ENCODE results near the gene WNT5B. TPM values are rescaled to one million over a fixed set of nuclear protein-coding genes. Genes with fewer than 3 reads are reported as not detected.

WNT5B gene
- total RNA-seq, 1 donor = 59.0 TPM

GRCh38 chr12:1695886-1696670 lies 67.0 kb downstream of the WNT5B start:
- H3K79me2 ChIP-seq (ENCODE audit: insufficient read depth, low read length) = peaks cover 90% of the 10 kb centered on the region
- H4K20me1 ChIP-seq (ENCODE audit: insufficient read depth, low read length) = peaks cover 37% of the 10 kb centered on the region
- H3K4me2 ChIP-seq (ENCODE audit: insufficient read depth, low read length) = peak overlapping the region; percentile 23
- no peak for TF ChIP-seq CTCF (IDR thresholded peaks at IDR 0.05; ENCODE audit: extremely low read depth, low read depth, low read length)
- no peaks in the 10 kb centered on the region for H3K36me3 ChIP-seq (ENCODE audit: insufficient read depth, low read length)
- H3K27me3 ChIP-seq (ENCODE audit: insufficient read depth, low read length) = no peaks in the 10 kb centered on the region
- peaks cover 12% of the 10 kb centered on the region for H3K4me1 ChIP-seq (ENCODE audit: insufficient read depth, low read length)
- H2AFZ ChIP-seq (ENCODE audit: low read length) = no peak overlapping the region
- DNase-seq (ENCODE audit: insufficient read length, low spot score, missing footprints) = peak; percentile 62
- H3K27ac ChIP-seq (ENCODE audit: low read depth, low read length) = no peak overlapping the region
- H3K4me3 ChIP-seq (ENCODE audit: insufficient read depth, low read length) = no peak overlapping the region
- H3K9me3 ChIP-seq (ENCODE audit: low read depth, low read length) = no peaks in the 10 kb centered on the region

- no peak overlapping the region for H3K4me2 ChIP-seq (ENCODE audit: insufficient read depth, low read length)
- no peak overlapping the region for H3K27ac ChIP-seq (ENCODE audit: low read depth, low read length)
- H3K27me3 ChIP-seq (ENCODE audit: insufficient read depth, low read length) = no peaks in the 10 kb centered on the region
- H3K9me3 ChIP-seq (ENCODE audit: low read depth, low read length) = no peaks in the 10 kb centered on the region
- H4K20me1 ChIP-seq (ENCODE audit: insufficient read depth, low read length) = peaks cover 37% of the 10 kb centered on the region
- no peak overlapping the region for H2AFZ ChIP-seq (ENCODE audit: low read length)
- peaks cover 8% of the 10 kb centered on the region for H3K4me1 ChIP-seq (ENCODE audit: insufficient read depth, low read length)
- no peaks in the 10 kb centered on the region for H3K36me3 ChIP-seq (ENCODE audit: insufficient read depth, low read length)
- H3K4me3 ChIP-seq (ENCODE audit: insufficient read depth, low read length) = no peak overlapping the region
- no peak for TF ChIP-seq CTCF (IDR thresholded peaks at IDR 0.05; ENCODE audit: extremely low read depth, low read depth, low read length)
- no peak for DNase-seq (ENCODE audit: insufficient read length, low spot score, missing footprints)
- H3K79me2 ChIP-seq (ENCODE audit: insufficient read depth, low read length) = peaks cover 90% of the 10 kb centered on the region
These were observed 67.8 kb downstream of the WNT5B start for GRCh38 chr12:1696800-1697199.

Small RNAs within 50 kb of the gene (small RNA-seq; reads per million reads assigned to genes)
- not detected for gene MIR3649

Other genes with a start within 250 kb of the WNT5B start
- 9.8 and 10.3 TPM in 2 replicates for gene FBXL14, start 34.6 kb upstream of the WNT5B start, total RNA-seq
- gene ADIPOR2, start 61.8 kb downstream of the WNT5B start, total RNA-seq = 32.2 and 33.0 TPM in 2 replicates
- not detected in 2 replicates for gene LRTM2, start 191.3 kb downstream of the WNT5B start, total RNA-seq